HepG2 (cell line): Measurements from ENCODE around the gene PPIB. TPM values are rescaled to one million over a fixed set of nuclear protein-coding genes. Genes with fewer than 3 reads are reported as not detected.

ENCODE experiments used
- ATAC-seq: fragments of 200-7000 bp; cut with Tn5 transposase; 3 replicates; pipeline ENCODE4 v1.9.1; 2020; ENCODE audit warnings: mild to moderate bottlenecking, moderate library complexity
- BruUV-seq: library from RNA; stranded (reverse); fragments of 400-500 nt; replicated peaks from 2 replicates; lab custom pipeline; 2021; lab: Mats Ljungman, UMichigan
- CTCF ChIA-PET: fragments of 300-600 bp; formaldehyde crosslinking; extraction: SDS; loops from one replicate; lab custom pipeline; 2021; ENCODE audit warnings: low total read pairs, inconsistent platforms, low intra/inter-chr PET ratio; lab: Yijun Ruan, JAX
- POLR2A ChIA-PET: fragments of 350-600 bp; sonication (Branson Sonifier 250); formaldehyde crosslinking; loops from one replicate; lab custom pipeline; 2020; ENCODE audit warnings: antibody characterized with exemption, inconsistent platforms; lab: Yijun Ruan, JAX
- DNase-seq: peaks from one replicate; pipeline ENCODE4 v3.0.0-alpha.2; 2015; ENCODE audit warnings: low spot score
- FAIRE-seq: peaks from 3 replicates; lab custom pipeline; 2011; peaks lifted over from hg19 to GRCh38; lab: Jason Lieb, UNC
- H2AFZ ChIP-seq: one replicate; pipeline ENCODE4 v1.6.1; 2011; ENCODE audit warnings: low read length, inconsistent platforms
- H3K27ac ChIP-seq: fragments of 300-600 bp; 3 replicates; pipeline ENCODE4 v1.8.0; 2011; ENCODE audit warnings: mixed run types, mild to moderate bottlenecking, mixed read lengths, low read length, inconsistent platforms; ENCODE audit not compliant: insufficient read depth; ENCODE audit errors: extremely low read length
- H3K27me3 ChIP-seq, 2 experiments: fragments of 200-600 bp in 1 of 2; 2 replicates in 1 of 2; 3 replicates in 1 of 2; pipeline versions ENCODE4 v1.6.0 to v1.8.0; 2011; ENCODE audit warnings: low read length in 2 of 2, mild to moderate bottlenecking in 2 of 2, moderate library complexity in 2 of 2, inconsistent platforms in 1 of 2; ENCODE audit not compliant: insufficient read depth in 2 of 2, control insufficient read depth in 1 of 2
- H3K36me3 ChIP-seq, 2 experiments: fragments of 200-600 bp in 1 of 2; replicated peaks in 1 of 2; 2 replicates in 1 of 2; 3 replicates in 1 of 2; pipeline versions ENCODE4 v1.5.1 to v1.8.0; 2011; ENCODE audit warnings: low read length in 2 of 2, inconsistent platforms in 1 of 2; ENCODE audit not compliant: insufficient read depth in 2 of 2, control insufficient read depth in 1 of 2
- H3K4me1 ChIP-seq: 2 replicates; pipeline ENCODE4 v1.5.1; 2012; ENCODE audit warnings: low read length, inconsistent platforms; ENCODE audit not compliant: insufficient read depth
- H3K4me2 ChIP-seq: 2 replicates; pipeline ENCODE4 v1.6.0; 2011; ENCODE audit warnings: low read depth, low read length, inconsistent platforms
- H3K4me3 ChIP-seq, 3 experiments: fragments of 200-600 bp in 1 of 3; sonication (generic), shearing (Covaris generic) in 1 of 3; replicated peaks in 1 of 3; 2 replicates each; pipeline ENCODE4 v1.5.1; 2011 to 2016; ENCODE audit warnings: low read length in 3 of 3, inconsistent platforms in 2 of 3, low read depth in 2 of 3, mild to moderate bottlenecking in 2 of 3, control low read depth in 1 of 3, mixed read lengths in 1 of 3; ENCODE audit not compliant: insufficient read depth in 1 of 3
- H3K79me2 ChIP-seq: one replicate; pipeline ENCODE4 v1.6.1; 2011; ENCODE audit warnings: low read length, inconsistent platforms; ENCODE audit not compliant: insufficient read depth
- H3K9ac ChIP-seq: 2 replicates; pipeline ENCODE4 v1.6.0; 2011; ENCODE audit warnings: mild to moderate bottlenecking, low read depth, low read length, inconsistent platforms; ENCODE audit not compliant: insufficient read depth
- H3K9me3 ChIP-seq: 2 replicates; pipeline ENCODE4 v1.5.1; 2012; ENCODE audit warnings: mild to moderate bottlenecking, low read length
- H4K20me1 ChIP-seq: 2 replicates; pipeline ENCODE4 v1.6.0; 2011; ENCODE audit warnings: inconsistent platforms, mild to moderate bottlenecking, low read length, moderate library complexity; ENCODE audit not compliant: insufficient read depth
- AGO2 ChIP-seq: fragments of 200-400 bp; formaldehyde crosslinking; optimal IDR thresholded peaks from 2 replicates; pipeline ENCODE3; 2017; ENCODE audit warnings: mild to moderate bottlenecking, low read depth, low read length, moderate library complexity
- GPBP1L1 ChIP-seq: sonication (generic); formaldehyde crosslinking; IDR thresholded peaks from 2 replicates; pipeline ENCODE4 v1.5.0; 2020; ENCODE audit warnings: mild to moderate bottlenecking, missing genetic modification reagents
- POLR2A ChIP-seq, 2 experiments: IDR thresholded peaks; 2 replicates each; pipeline ENCODE4 v1.6.1; 2011; ENCODE audit warnings: low read depth in 2 of 2, low read length in 2 of 2, mild to moderate bottlenecking in 1 of 2, moderate library complexity in 1 of 2; ENCODE audit not compliant: insufficient read depth in 1 of 2
- RBFOX2 ChIP-seq: fragments of 200-400 bp; formaldehyde crosslinking; IDR thresholded peaks from 2 replicates; pipeline ENCODE4 v1.6.1; 2017; ENCODE audit warnings: low read depth, mild to moderate bottlenecking, low read length
- ZBTB25 ChIP-seq: IDR thresholded peaks from 2 replicates; pipeline ENCODE4 v1.6.1; 2018; ENCODE audit warnings: missing genetic modification reagents
- ZFY ChIP-seq: sonication (generic); formaldehyde crosslinking; IDR thresholded peaks from 2 replicates; pipeline ENCODE4 v1.4.0; 2020; ENCODE audit warnings: missing genetic modification reagents
- ZNF230 ChIP-seq: sonication (generic); formaldehyde crosslinking; IDR thresholded peaks from 2 replicates; pipeline ENCODE4 v1.4.0; 2020; ENCODE audit warnings: mild to moderate bottlenecking, missing genetic modification reagents
- ZNF720 ChIP-seq: sonication (generic); formaldehyde crosslinking; IDR thresholded peaks from 2 replicates; pipeline ENCODE4 v1.4.0; 2020; ENCODE audit warnings: missing genetic modification reagents
- WGBS: methylation state at CpG from one replicate; pipeline ENCODE4 v1.1.6; 2017; ENCODE audit warnings: low lambda C conversion rate; 5-methylcytosine and 5-hydroxymethylcytosine counted together
- in situ Hi-C: cut with HindIII; loops from 2 replicates; pipeline ENCODE4 v1.10.0; 2017; ENCODE audit warnings: low pct_unique_long_range_greater_than_20kb; ENCODE audit not compliant: extremely low pct_ligation_motif_present
- intact Hi-C: fragments of 100-400 bp; cut with micrococcal nuclease; formaldehyde crosslinking; loops from one replicate; pipeline ENCODE4 v1.10.0; 2022; ENCODE audit not compliant: unreplicated experiment
- polyA plus RNA-seq, 8 experiments: library from polyadenylated mRNA; depleted of rRNA in 3 of 8; stranded (reverse) in 7 of 8; unstranded in 1 of 8; fragments of >200 nt; fragmentation: Illumina TruSeq in 4 of 8; extraction: Trizol in 4 of 8; gene quantifications; 2 replicates each; pipeline versions ENCODE4 v1.2.1 to v1.2.3, GENCODE V29; 2011 to 2016; ENCODE audit warnings: low read depth in 4 of 8, missing spikeins in 1 of 8, mixed read lengths in 1 of 8; ENCODE audit not compliant: insufficient read depth in 1 of 8
- total RNA-seq, 5 experiments: library from RNA; depleted of rRNA; stranded (reverse); fragments of >200 nt; fragmentation: Illumina TruSeq; extraction: Trizol; gene quantifications; 2 replicates each; pipeline ENCODE4 v1.2.3, GENCODE V29; 2016; ENCODE audit warnings: low read depth in 1 of 5

Gene PPIB
- total and polyA plus RNA-seq, 2 of the 13 experiments (the other 11 are each of a cell fraction or from before 2014, with no cell fraction given) = 780 to 882 TPM

GRCh38 chr15:64158363-64159134 lies 4.3 kb downstream of the PPIB start (continued):
- TF ChIP-seq AGO2 = peak; percentile 64
- no peak for TF ChIP-seq ZBTB25
- TF ChIP-seq GPBP1L1 (CRISPR knock-in tag) = no peak
- no peak for TF ChIP-seq ZFY (CRISPR knock-in tag)
- TF ChIP-seq ZNF720 (CRISPR knock-in tag) = no peak

GRCh38 chr15:64157599-64158125 lies 5.2 kb downstream of the PPIB start:
- Histone ChIP-seq H3K9me3 (no peaks in the 10 kb centered on the region), H3K4me3 (no peak overlapping the region), H3K9ac (no peak overlapping the region), H3K36me3 (peaks cover 32 to 49% of the 10 kb centered on the region in 2 experiments), H2AFZ (no peak overlapping the region), H3K27ac (no peak overlapping the region), H4K20me1 (peaks cover 44% of the 10 kb centered on the region), H3K79me2 (peaks cover 30% of the 10 kb centered on the region), H3K4me2 (no peak overlapping the region), H3K27me3 (no peaks in the 10 kb centered on the region; a peak in 1 of 5 replicates), H3K4me1 (peaks cover 52% of the 10 kb centered on the region)
- WGBS = 71% methylated on average over 1 of the region's 1 CpG
- FAIRE-seq (no peak), ATAC-seq (no peak), DNase-seq (no peak)
- in situ Hi-C loops = no loop called here
- ChIA-PET CTCF (no interaction called here), POLR2A (interaction anchor here (1.2 kb wide), 1 partner anchor 230 kb away, joined by 3 read pairs; no protein-coding TSS in a partner anchor)
- intact Hi-C loops = no loop called here
- BruUV-seq = no TSS peak
- TF ChIP-seq RBFOX2 = peak; percentile 70
- TF ChIP-seq ZNF230 (CRISPR knock-in tag) = no peak
- peak in 1 of 2 experiments; percentile 7; a peak in 1 of 4 replicates for TF ChIP-seq POLR2A (IDR thresholded peaks at IDR 0.05; ENCODE audit: insufficient read depth in 1 of 2, low read depth in 2 of 2, low read length in 2 of 2)
